Erythroblast (primary cell): ENCODE measurements around the gene FLVCR2.
"Not testable (repeated sequence)": the region's sequence is repeated elsewhere in the genome, so short reads cannot be mapped to it uniquely, and the experiment has no call there.

Experiments used
- GATA1 ChIP-seq: IDR thresholded peaks from 2 replicates; pipeline ENCODE4 v1.6.1; 2011; ENCODE audit warnings: low read depth, mild to moderate bottlenecking, control low read depth, low read length, moderate library complexity
- POLR2A ChIP-seq: IDR thresholded peaks from 2 replicates; pipeline ENCODE4 v1.6.1; 2011; ENCODE audit warnings: mild to moderate bottlenecking, low read length

DNA sequence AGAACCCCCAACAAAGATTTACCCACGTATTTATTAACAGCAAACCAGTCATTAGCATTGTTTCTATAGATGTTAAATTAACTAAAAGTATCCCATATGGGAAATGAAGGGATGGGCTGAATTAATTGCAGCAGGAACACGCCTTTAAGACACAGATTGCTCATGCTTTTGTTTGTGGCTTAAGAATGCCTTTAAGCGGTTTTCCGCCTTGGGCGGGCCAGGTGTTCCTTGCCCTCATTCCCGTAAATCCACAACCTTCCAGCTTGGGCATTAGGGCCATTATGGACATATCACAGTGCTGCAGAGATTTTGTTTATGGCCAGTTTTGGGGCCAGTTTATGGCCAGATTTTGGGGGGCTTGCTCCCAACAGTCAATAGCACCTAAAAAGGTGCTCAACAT, 22.6 kb downstream of the FLVCR2 start:
- TF ChIP-seq POLR2A, GATA1: not testable (repeated sequence)
